ENCODE measurements around the gene HES7. TPM values are rescaled to one million over a fixed set of nuclear protein-coding genes. Genes with fewer than 3 reads are reported as not detected.

HES7 gene
- total RNA-seq, 1 donor from 2014 or later: 1.2 TPM

DNA sequence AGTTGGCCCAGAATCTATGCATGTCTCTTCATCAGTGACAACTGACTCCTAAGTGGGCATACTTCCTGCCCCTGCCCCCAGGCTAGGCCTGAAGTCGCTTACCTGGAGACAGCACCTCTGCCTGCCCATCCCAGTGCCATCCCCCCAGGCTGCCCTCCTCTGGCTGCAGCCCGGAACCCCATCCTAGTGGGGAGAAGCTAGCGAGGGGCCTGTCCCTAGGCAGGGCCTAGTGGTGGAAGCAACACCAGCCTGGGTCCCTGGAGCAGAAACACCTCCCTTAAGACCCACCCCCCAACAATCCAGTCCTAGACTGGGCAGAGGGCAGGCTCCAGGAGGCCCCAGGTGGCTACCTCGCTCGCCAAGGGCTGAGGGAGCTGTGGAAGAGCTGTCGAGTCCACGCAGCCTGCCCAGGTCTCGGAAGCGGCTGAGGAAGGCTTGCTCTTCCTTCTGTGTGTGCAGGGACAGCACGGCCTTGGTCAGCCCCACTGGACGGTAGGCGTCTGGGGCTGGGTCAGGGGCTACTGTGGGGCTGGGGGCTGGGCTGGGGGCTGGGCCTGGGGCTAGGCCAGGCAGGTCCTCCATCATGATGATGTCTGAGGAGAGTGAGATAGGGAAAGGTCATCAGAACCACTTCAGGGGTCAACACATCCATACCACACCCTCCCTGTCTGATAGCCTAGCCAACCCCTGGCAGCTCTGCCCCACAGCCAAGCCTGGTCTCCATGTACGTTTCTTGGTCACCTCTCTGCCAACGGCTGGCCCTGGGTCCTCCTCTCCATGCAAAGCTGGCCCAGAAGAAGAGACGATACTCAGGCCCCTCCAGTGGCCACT is 20.7 kb upstream of the HES7 start:
- FAIRE-seq (no peak), DNase-seq (ENCODE audit: low spot score in 2 of 2) (no peak)

GRCh38 chr17:8143581-8144400 is 19.9 kb upstream of the HES7 start:
- DNase-seq (ENCODE audit: low spot score in 2 of 2) (no peak), FAIRE-seq (no peak)

DNA sequence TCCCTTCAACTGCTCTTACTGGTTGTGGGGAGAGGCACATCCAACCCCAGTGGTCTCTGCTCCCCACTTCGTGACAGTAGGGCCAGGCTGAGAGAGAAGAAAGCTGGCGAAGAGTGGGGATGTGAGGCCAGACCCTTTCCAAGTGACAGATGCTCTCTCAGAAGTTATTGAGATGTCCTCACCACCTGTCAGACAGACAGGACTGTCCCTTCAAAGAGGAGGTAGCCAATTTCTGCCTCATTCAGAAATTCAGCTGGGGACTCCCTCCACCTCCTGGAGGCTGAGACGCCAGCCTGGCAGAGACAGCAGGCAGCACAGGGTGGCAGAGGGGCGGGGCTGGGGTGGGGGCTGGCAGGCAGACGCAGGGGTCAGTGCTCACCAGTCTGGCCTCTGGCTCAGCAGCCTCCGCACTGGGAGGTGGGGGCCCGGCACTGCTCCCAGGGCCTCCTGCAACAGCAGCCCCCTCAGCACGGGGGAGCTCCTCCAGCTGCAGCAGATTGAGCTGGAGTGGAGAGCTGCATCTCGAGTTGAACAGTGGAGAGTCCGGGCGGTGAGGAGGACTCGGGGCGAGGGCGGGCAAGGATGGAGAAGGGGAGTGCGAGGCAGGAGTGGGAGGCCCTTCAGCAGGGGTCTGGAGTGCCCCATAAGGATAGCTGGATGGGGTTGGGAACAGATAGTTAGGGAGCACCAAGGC is 19.1 kb upstream of the HES7 start:
- FAIRE-seq: no peak

DNA sequence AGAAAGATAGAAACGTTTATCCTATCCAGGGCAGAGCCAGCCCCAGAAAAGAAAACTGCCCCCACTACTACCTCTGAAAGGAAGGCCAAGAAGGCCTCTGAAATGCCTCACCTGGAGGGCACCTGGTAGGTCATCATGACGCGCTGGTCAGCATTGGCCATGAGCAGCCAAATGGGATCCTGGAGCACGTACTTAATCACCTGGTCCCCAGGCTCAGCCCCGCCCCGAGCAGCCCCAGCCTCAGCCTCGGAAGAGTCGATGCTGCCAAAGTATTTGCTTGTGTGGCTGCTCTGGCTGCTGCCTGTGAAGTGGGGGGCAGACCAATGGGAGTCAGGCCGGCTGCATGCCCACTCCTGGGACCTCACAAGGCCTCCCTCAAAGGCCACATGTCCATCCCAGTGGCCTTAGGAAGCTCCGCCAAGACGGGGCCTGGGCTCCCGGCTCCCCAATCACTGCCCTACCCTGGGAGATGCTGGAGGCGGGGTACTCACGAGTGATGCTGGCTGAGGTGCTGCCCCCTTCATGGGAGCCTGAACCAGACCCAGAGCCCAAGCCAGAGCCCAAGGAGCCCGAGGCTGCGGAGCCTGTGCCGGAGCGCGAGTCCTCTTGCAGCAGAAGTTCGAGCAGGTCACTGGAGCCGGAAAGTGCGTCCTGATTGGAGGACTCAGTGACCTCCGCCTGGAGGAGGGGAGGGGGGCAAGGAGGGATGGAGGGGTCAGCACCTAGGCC is 18.4 kb upstream of the HES7 start:
- no peak for FAIRE-seq
- no peak for DNase-seq (ENCODE audit: low spot score in 2 of 2)

More for the DNA sequence above, 19.1 kb upstream of the HES7 start:
- no peak for DNase-seq (ENCODE audit: low spot score in 2 of 2)

- DNase-seq (ENCODE audit: low spot score in 2 of 2) (no peak), FAIRE-seq (no peak)
Observed at GRCh38 chr17:8141741-8142140, 17.8 kb upstream of the HES7 start.

DNA sequence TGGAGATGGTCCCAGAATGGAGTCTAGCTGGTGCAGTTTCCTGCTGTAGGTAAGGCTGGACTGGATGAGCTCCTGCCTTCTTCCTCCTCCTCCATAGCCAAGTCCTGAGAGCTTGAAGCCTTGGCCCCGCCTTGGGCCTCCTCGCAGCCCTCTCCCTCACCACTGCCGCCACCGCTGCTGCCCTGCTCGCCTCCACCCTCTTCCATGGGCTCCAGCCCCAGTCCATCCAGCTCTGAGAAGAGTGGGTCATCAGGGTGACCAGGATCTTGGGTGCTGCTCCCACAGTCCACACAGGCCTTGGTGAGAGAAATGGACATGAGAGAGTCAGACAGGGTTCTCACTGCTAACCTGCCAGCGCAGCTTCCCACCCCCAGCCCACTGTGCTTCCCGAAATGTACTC is 17.1 kb upstream of the HES7 start:
- no peak for FAIRE-seq
- no peak for DNase-seq (ENCODE audit: low spot score in 2 of 2)

DNA sequence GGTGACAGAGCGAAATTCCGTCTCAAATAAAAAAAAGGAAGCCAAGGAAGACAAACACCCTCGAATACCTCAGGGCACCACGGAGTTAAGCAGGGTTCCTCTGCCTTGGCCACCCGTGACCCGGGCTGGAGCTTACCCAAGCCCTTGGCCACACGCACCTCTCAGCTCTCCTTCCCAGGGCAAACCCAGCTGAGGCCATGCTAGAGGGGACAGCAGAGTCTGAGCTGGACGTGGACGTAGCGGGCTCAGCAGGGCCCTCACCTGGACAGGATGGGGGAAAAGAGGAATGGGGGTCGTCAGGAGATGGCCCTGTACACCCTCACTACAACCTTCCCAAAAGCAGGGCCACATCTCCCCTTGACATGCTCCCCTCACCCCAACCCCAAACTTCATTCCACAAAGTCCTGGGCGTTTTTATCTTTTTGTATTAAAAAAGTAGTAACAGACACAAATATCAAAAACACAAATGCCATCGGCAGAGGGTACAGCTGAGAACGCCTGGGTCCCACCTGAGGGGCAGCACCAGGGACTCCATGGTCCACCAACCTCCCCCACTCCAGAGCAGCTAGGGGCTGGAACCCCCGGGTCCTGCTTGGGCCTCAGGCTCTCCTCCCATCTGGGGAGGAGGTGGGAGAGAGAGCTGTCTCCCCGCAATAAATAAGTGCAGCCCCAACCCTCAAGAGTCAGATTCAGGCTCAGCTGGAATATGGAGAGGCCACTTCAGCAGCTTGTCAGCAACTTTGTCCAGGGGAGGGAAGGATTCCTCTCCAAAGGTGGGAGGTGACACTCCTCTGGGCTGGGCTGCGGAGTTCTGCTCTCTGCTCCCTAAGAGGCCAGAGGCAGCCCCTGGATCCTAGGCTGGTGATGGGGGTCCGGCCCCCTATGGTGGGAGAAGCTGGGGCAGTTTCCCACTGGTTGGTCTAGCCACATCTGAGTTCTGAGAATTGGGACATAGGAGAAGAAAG is 16.4 kb upstream of the HES7 start:
- FAIRE-seq (no peak), DNase-seq (ENCODE audit: low spot score in 2 of 2) (no peak)

DNA sequence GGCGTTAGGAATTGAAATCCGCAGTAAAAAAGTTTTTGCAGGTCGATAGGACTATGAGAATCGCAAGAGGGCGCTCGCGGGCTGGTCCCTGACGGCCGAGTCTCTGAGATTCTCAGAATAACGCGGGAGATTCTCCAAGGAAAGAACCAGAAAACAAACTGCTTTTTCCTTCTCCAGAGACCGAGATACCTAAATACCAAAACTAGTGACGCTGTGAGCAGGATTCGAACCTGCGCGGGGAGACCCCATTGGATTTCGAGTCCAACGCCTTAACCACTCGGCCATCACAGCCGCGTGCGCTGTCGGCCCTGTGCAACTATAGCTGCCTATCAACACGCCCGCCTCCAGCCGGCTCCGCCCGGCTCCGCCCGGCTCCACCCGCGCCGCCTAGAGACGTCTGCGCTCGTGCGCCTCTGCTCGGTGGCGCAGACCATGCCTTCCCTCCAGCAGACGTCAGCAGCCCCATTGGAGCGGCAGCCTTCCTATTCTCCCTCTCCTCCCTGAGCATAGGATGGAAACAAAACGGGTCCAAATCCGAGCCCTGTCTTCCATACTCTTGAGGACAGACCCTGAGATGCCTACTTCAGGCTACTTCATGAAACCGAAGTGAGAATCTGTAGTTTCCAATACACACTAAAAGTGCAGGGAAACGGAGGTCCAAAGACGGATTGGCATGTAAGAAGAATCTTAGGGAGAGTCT is 14.9 kb upstream of the HES7 start:
- peak; percentile 87 for DNase-seq (ENCODE audit: low spot score in 2 of 2)
- FAIRE-seq: peak; percentile 30

DNA sequence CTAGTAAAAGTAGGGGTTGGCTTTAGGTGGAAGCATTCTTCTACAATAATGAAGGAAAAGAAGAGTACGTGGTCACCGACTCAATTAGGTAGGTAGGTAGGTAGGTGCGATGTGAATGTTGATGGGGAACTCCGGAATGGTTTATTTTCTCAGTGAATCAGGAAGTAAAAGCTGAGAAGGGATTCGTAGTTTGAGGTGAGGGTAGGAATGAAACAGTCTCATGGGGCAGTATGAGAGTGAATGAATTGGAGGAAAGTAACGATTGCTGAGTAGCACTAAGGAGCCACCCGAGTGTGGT is 14.4 kb upstream of the HES7 start:
- no peak for FAIRE-seq

DNA sequence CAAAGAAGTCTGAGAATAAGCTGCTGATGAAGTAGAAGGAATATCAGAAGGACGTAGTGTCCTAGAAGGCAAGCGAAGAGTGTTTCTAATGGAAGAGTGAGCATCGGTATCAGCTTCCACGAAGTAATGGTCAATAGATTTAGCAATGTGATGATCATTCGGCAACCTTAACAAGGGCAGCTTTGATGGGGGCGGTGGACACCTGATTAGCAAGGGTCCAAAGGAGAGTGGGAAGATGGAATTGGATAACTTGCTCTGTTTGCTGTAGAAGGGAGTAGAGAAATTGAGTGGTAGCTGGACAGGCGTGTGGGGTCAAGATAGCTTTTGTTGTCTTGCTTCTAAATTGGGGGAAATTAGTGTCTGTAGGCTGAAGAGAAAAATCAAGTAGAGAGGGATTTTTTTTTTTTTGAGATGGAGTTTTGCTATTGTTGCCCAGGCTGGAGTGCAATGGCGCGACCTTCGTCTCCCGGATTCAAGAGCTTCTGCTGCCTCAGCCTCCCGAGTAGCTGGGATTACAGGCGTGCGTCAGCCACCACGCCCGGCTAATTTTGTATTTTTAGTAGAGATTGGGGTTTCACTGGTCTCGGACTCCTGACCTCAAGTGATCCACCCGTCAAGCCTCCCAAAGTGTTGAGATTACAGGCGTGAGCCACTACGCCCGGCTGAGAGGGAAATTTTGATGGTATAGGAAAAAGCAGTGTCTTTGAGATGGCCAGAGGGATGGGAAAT is 13.9 kb upstream of the HES7 start:
- DNase-seq (ENCODE audit: low spot score in 2 of 2) (no peak), FAIRE-seq (no peak)

More for the DNA sequence above, 14.4 kb upstream of the HES7 start:
- no peak for DNase-seq (ENCODE audit: low spot score in 2 of 2)

DNA sequence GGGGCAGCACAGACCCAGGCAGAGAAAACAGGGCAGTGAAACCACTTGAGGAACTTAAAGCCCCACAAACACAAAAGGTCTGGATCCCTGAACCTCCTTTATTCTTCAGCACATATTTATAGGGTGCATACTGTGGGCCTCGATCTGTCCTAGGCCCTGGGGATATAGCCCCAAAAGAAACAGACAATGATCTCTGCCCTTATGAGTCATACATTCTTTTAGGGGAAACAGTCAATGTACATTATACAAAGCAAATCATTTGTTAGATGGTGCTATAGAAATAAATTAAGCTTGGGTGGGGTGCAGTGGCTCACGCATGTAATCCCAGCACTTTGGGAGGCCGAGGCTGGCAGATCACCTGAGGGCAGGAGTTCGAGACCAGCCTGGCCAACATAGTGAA is 10.0 kb upstream of the HES7 start:
- no peak for FAIRE-seq

DNA sequence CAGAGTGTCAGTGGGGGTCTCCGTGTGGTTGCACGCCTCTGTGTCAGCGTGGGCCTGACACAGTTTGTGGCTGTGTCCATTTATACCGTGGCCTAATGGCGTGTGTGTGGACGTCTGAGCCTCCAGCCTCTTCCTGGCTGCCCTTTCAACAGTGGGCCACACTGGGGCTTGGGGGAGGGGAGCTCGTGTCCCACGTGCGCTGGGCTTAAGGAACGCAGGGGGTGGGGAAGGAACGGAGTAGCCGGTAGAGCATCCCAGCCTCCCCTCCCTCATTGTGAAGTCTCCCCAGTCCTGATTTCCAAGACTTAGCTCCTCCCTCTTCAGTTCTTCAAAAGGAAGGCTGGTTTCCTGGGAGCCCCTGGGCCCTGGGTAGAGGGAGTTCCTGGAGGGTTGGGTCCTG is 9.5 kb upstream of the HES7 start:
- no peak for DNase-seq (ENCODE audit: low spot score in 2 of 2)
- no peak for FAIRE-seq

More for the DNA sequence above, 10.0 kb upstream of the HES7 start:
- DNase-seq (ENCODE audit: low spot score in 2 of 2): no peak

DNA sequence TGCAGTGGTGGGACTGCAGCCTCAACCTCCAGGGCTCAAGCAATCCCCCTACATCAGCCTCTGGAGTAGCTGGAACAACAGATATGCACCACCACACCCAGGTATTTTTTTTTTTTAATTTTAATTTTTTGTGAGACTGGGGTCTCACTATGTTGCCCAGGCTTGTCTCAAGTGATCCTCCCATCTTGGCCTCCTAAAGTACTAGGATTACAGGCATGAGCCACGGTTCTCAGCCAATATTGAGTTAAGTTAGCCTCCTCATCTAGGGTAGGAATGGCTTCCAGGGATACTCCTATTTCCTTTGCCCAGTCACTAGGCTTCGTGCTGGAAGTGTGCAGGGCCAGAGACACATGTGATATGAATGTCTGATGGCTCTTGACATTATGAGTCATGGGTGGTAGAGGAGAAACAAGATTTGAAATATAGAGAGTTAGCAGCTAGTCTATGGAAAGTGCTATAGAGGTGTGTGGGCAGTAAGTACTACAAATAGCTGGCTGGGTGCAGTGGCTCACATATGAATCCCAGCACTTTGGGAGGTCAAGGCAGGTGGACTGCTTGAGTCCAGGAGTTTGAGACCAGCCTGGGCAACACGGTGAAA is 8.0 kb upstream of the HES7 start:
- FAIRE-seq (no peak), DNase-seq (ENCODE audit: low spot score in 2 of 2) (no peak)

DNA sequence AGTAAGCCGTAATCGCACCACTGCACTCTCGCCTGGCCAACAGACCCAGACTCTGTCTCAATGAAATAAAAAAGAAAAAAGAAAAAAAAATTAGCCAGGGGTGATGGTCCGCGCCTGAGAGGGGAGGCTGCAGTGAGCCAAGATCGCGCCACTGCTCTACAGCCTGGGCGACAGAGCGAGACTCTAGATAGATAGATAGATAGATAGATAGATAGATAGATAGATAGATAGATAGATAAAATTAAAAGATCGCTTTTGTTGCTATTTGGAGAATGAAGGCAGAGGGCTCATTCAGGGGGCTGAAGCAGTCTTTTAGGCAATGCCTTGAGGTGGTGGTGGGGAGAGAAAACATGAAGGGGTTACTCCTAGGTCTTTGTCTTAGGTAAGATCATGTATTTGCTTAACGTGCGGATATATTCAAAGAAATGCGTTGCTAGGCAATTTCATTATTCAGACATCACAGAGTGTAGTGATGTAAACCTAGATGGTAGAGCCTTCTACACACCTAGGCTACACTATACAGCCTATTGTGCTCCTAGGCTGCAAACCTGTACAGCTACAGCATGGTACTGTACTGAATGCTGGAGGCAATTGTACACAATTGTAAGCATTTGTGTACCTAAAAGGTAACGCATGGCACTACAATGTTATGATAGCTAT is 4.3 kb upstream of the HES7 start:
- no peak for DNase-seq (ENCODE audit: low spot score in 2 of 2)
- no peak for FAIRE-seq

GRCh38 chr17:8126491-8127066 is 2.7 kb upstream of the HES7 start:
- DNase-seq (ENCODE audit: low spot score in 2 of 2) (peak; percentile 65 to 72), FAIRE-seq (no peak)

- no peak for FAIRE-seq
- DNase-seq (ENCODE audit: low spot score in 2 of 2): peak in 1 of 2 donors; percentile 50
Observed at GRCh38 chr17:8125947-8126490, 2.1 kb upstream of the HES7 start.
